Kidney (tissue), 14 donors: Measurements from ENCODE around the gene TNFSF10. TPM values are rescaled to one million over a fixed set of nuclear protein-coding genes. Genes with fewer than 3 reads are reported as not detected.

Experiments used
- DNase-seq, 5 donors: peaks; one replicate each; pipeline ENCODE4 v3.0.0-alpha.2; 2013 to 2020
- FAIRE-seq: peaks from 2 replicates; lab custom pipeline; 2012; peaks lifted over from hg19 to GRCh38; lab: Jason Lieb, UNC
- H3K27ac ChIP-seq, 2 donors: one replicate each; pipeline ENCODE4 v1.7.0; 2013; ENCODE audit warnings: low read depth in 2 of 2, low read length in 2 of 2, inconsistent platforms in 1 of 2
- H3K27me3 ChIP-seq: one replicate; pipeline ENCODE4 v1.7.1; 2013; ENCODE audit warnings: low read length, inconsistent platforms; ENCODE audit not compliant: control insufficient read depth, insufficient read depth
- H3K36me3 ChIP-seq, 3 donors: one replicate each; pipeline versions ENCODE4 v1.7.0 to v1.7.1; 2013; ENCODE audit warnings: low read length in 3 of 3, control low read depth in 1 of 3, inconsistent platforms in 1 of 3; ENCODE audit not compliant: insufficient read depth in 3 of 3, control insufficient read depth in 2 of 3
- H3K4me1 ChIP-seq, 3 donors: one replicate each; pipeline versions ENCODE4 v1.7.0 to v1.7.1; 2013; ENCODE audit warnings: low read length in 3 of 3, inconsistent platforms in 1 of 3, low read depth in 1 of 3; ENCODE audit not compliant: control insufficient read depth in 2 of 3, insufficient read depth in 2 of 3
- H3K4me3 ChIP-seq, 3 donors: one replicate each; pipeline versions ENCODE4 v1.7.0 to v1.8.1; 2013; ENCODE audit warnings: low read length in 3 of 3, control low read depth in 1 of 3, inconsistent platforms in 1 of 3
- H3K9ac ChIP-seq, 3 donors: one replicate each; pipeline versions ENCODE4 v1.7.0 to v1.7.1; 2013; ENCODE audit warnings: low read length in 3 of 3, control low read depth in 1 of 3, inconsistent platforms in 1 of 3
- H3K9me3 ChIP-seq, 3 donors: one replicate each; pipeline versions ENCODE4 v1.7.0 to v1.7.1; 2013; ENCODE audit warnings: low read length in 3 of 3, control low read depth in 1 of 3, inconsistent platforms in 1 of 3; ENCODE audit not compliant: control insufficient read depth in 2 of 3, insufficient read depth in 1 of 3
- intact Hi-C: fragments of 100-400 bp; cut with DNase I; formaldehyde crosslinking; loops from one replicate; pipeline ENCODE4 v1.11.1; 2022
- polyA plus RNA-seq: library from polyadenylated mRNA; stranded (reverse); fragments of 350-450 nt; fragmentation: Illumina TruSeq; extraction: RNeasy Lipid Tissue Mini Kit (QIAGEN cat#74804); gene quantifications from one replicate; pipeline ENCODE4 v1.2.3, GENCODE V29; 2014; ENCODE audit warnings: low read depth, low replicate concordance; ENCODE audit not compliant: insufficient read depth
- total RNA-seq: library from RNA; stranded (reverse); fragmentation: NEBNext Ultra II Directional; extraction: Animal tissue kit (Norgen Biotek cat#: 25700); gene quantifications from one replicate; pipeline ENCODE4 v1.2.1, GENCODE V29; 2021
- TF ChIP-seq, protein P1 (sequence below): IDR thresholded peaks from 3 replicates; pipeline ENCODE4 v1.5.1; 2012; ENCODE audit warnings: mild to moderate bottlenecking, moderate library complexity, borderline replicate concordance; ENCODE audit not compliant: insufficient read depth; ENCODE audit errors: extremely low read depth
- donor health status: control.
- donor health status: control.
- donor health status: control.
- donor health status: control.
- donor health status: control.
- donor health status: DM: yes; HTN: yes; CAD: no.
- donor health status: Normal renal cell carcinoma (clear cell type).

TNFSF10 gene
- total and polyA plus RNA-seq, 2 donors from 2014 or later: 75.4 to 277 TPM

DNA sequence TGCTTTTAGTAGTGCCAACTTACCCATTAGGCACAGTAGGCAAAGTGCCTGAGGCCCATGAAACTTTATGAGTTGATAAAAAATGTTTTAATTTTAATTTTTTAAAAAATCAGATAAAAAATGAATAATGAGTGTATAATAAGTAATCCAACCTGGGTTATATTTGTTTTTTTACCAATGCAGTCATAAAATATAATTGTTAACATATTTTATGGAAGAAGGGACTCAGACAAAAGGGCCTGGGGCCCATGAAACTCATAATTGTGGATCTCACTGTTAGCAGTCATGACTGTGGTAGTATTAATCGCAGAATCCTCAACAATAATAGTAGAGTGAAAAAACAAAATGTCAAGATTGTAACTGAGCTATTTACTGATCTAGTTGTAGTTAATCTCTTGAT, 16.8 kb upstream of the TNFSF10 start:
- Histone ChIP-seq H3K4me3 (no peak overlapping the region), H3K36me3 (no peaks in the 10 kb centered on the region), H3K4me1 (peaks cover 0 to 7% (median 0%) of the 10 kb centered on the region in 3 donors), H3K27ac (no peak overlapping the region), H3K9me3 (no peaks in the 10 kb centered on the region), H3K27me3 (no peaks in the 10 kb centered on the region), H3K9ac (no peak overlapping the region)
- intact Hi-C loops: no loop called here
- TF ChIP-seq, protein P1, sequence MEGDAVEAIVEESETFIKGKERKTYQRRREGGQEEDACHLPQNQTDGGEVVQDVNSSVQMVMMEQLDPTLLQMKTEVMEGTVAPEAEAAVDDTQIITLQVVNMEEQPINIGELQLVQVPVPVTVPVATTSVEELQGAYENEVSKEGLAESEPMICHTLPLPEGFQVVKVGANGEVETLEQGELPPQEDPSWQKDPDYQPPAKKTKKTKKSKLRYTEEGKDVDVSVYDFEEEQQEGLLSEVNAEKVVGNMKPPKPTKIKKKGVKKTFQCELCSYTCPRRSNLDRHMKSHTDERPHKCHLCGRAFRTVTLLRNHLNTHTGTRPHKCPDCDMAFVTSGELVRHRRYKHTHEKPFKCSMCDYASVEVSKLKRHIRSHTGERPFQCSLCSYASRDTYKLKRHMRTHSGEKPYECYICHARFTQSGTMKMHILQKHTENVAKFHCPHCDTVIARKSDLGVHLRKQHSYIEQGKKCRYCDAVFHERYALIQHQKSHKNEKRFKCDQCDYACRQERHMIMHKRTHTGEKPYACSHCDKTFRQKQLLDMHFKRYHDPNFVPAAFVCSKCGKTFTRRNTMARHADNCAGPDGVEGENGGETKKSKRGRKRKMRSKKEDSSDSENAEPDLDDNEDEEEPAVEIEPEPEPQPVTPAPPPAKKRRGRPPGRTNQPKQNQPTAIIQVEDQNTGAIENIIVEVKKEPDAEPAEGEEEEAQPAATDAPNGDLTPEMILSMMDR: no peak
- DNase-seq: no peak
- FAIRE-seq: no peak

DNA sequence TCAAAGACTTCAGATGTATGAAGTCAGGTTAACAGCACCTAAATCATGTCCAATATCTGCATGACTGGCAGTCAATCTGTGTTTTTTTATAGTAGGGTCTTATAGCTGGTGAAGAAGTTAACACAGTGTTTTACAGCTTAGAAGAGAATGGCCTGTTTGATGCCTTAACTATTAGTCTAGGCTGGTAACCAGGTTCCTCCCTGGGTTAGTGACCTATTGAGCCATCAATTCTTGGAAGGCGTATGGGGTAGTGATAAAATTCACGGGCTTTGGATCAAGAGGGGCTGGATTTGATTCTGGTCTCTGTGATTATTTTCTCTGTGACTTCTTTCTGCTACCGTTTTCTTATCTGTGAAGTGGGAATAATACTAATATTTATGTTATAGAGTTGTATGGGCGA, 16.0 kb upstream of the TNFSF10 start:
- peaks cover 0 to 7% (median 0%) of the 10 kb centered on the region in 3 donors for H3K4me1 ChIP-seq
- H3K27ac ChIP-seq: no peak overlapping the region
- H3K36me3 ChIP-seq: no peaks in the 10 kb centered on the region
- H3K9ac ChIP-seq: no peak overlapping the region
- FAIRE-seq (no peak), DNase-seq (no peak)
- TF ChIP-seq, protein P1: no peak
- intact Hi-C loops: no loop called here
- H3K27me3 ChIP-seq: no peaks in the 10 kb centered on the region
- no peaks in the 10 kb centered on the region for H3K9me3 ChIP-seq
- H3K4me3 ChIP-seq: no peak overlapping the region

DNA sequence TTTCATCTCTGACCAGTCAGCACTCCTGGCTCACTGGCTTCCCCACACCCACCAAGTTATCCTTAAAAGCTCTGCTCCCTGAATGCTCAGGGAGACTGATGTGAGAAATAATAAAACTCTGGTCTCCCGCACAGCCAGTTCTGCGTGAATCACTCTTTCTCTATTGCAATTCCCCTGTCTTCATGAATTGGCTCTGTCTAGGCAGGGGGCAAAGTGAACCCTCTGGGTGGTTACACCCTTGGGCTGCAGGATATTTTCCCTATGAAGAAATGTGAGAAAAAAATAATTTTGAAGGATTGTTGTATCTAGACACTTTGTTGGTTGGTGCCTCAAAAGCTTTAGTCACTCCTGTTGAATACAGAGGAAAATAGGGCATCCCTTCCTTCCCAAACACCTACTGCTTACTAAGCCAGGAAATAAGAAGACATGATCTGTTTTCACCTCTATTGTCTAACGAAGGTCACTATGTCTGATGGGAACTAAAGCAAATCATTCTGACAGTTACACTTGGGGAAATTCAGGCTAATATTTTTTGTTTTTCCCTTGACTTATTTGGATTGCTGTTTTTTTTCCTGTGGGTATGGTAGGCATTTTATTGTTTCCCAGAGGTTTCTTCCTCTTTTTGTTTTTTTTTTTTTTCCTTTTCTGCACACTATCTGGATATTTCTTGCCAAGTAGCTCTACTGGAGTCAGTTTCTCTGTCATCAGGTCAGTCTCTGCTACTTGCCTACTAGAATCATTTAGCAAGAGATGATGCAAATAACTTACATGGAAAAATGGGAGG, 15.3 kb upstream of the TNFSF10 start:
- TF ChIP-seq, protein P1: no peak
- H3K27ac ChIP-seq: no peak overlapping the region

More for the DNA sequence above, 15.3 kb upstream of the TNFSF10 start:
- H3K9me3 ChIP-seq: no peaks in the 10 kb centered on the region
- no peak overlapping the region for H3K9ac ChIP-seq
- no peak overlapping the region for H3K4me3 ChIP-seq
- H3K36me3 ChIP-seq: no peaks in the 10 kb centered on the region
- FAIRE-seq (no peak), DNase-seq (no peak)
- peaks cover 0 to 7% (median 0%) of the 10 kb centered on the region in 3 donors for H3K4me1 ChIP-seq
- intact Hi-C loops: no loop called here
- H3K27me3 ChIP-seq: no peaks in the 10 kb centered on the region
